Cardiac septum (tissue), 1 donor: ENCODE measurements around the gene SLC16A13. TPM values are rescaled to one million over a fixed set of nuclear protein-coding genes. Genes with fewer than 3 reads are reported as not detected.
A peak's percentile ranks its signal among the peaks of the same experiment; 100 is the strongest.
"Not testable (repeated sequence)": the region's sequence is repeated elsewhere in the genome, so short reads cannot be mapped to it uniquely, and the experiment has no call there.

Experiments
- DNase-seq: peaks from one replicate; pipeline ENCODE4 v3.0.0-alpha.2; 2020; ENCODE audit warnings: low spot score
- intact Hi-C: fragments of 100-400 bp; cut with DNase I; formaldehyde crosslinking; loops from one replicate; pipeline ENCODE4 v1.14.0; 2022
- long read RNA-seq: library from polyadenylated mRNA; unstranded; transcript quantifications from one replicate; pipeline ENCODE4 v2.0.0, GENCODE V29; 2021
- total RNA-seq: library from RNA; stranded (reverse); fragmentation: NEBNext Ultra II Directional; extraction: Animal tissue kit (Norgen Biotek cat#: 25700); gene quantifications from one replicate; pipeline ENCODE4 v1.2.1, GENCODE V29; 2021
- donor health status: DM: no; HTN: no; CAD: no.

The SLC16A13 gene, protein sequence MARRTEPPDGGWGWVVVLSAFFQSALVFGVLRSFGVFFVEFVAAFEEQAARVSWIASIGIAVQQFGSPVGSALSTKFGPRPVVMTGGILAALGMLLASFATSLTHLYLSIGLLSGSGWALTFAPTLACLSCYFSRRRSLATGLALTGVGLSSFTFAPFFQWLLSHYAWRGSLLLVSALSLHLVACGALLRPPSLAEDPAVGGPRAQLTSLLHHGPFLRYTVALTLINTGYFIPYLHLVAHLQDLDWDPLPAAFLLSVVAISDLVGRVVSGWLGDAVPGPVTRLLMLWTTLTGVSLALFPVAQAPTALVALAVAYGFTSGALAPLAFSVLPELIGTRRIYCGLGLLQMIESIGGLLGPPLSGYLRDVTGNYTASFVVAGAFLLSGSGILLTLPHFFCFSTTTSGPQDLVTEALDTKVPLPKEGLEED
- 0.48 TPM for total RNA-seq
- long read RNA-seq, partial matches to known transcripts = 1 of 2 reads
- long read RNA-seq, other reads (novel, unspliced or antisense) = 0 of 2 reads

DNA sequence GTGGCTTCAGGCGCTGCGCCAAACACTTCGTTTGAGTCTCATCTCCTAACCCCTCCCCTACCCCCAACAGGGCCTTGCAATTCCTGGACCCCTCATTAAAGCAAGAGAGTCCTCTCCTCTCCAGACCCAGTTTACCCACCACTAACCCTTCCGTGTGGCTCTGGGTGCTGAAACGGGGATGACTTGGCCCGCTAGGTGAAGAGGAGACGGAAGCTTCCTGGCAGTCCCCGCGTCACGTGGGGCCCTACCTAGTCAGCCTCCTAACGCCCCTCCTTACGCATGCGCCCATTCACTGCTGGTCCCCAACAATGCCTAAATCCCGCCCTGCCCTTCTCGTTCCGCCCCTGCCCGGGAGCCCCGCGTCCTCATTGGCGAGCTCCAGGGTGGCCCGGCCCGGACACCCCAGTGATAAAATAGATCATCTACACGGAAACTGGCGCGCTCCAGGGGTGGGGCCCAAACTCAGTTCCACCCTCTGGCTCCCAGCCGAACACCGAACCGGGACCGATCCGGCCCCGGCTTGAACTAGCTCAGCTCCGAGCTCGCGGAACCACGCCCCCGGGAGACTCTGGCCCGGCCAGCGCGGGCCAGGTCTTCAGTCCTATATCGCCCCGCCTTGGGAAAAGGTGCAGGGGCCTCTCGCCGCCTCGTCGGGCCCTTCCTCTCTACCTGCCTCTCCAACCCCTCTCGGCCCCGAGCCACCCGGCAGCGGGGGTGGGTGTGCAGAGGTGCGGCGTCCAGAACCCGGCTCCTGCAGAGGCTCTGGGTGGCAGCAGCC, at the start of gene SLC16A13:
TSS of gene SLC16A13 (plus strand) at position 425 of the 778 bp plus-strand sequence. CDS start 368 bp downstream, outside the sequence.
- intact Hi-C loops = no loop called here
- DNase-seq = peak; percentile 98

DNA sequence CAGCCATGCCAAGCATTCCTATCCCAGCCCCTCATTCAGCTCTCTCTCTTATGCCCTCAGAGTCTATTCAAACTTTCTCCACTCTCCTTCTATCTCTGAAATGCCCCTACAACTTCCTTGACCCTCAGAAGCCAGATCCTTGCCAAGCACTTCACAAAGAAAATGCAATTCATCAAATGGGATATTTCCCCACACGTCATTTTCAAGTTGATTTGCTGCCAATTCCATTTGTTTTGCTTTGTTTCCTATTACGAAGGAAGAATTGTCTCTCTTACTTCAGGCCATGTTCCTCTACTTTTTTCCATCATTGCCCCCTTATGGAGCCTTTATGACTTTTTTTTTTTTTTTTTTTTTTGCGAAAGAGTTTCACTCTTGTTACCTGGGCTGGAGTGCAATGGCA, 49.1 kb upstream of the SLC16A13 start:
- no peak for DNase-seq
- intact Hi-C loops = no loop called here

DNA sequence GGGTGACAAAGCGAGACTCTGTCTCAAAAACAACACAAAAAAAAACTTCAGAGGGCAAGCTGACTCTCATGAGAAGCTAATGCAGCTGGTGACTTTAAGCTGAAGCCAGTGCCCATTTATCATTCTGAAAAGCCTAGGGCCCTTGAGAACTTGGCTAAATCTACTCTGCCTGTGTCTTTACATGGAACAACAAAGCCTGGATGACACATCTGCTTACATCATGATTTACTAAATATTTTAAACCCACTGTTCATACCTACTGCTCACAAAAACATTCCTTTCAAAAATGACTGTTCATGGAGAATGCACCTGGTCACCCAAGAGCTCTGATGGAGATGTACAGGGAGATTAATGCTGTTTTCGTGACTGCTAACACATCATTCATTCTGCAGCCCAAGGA, 46.0 kb upstream of the SLC16A13 start:
- intact Hi-C loops = no loop called here
- DNase-seq = no peak

DNA sequence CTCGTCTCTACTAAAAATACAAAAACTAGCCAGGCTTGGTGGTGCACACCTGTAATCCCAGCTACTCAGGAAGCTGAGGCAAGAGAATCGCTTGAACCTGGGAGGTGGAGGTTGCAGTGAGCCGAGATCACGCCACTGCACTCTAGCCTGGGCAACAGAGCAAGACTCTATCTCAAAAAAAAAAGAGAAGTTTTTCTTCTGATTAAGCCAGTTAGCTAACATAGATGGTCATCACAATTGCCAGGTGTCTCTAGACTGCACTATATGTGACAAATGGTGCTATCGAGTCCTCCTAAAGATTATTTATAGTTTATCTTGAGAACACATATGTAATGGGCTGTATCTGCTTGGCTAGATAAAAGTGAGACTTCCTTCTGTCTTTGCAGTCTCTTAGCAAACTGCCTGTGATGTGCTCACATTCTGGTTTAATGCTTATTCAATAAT, 42.2 kb upstream of the SLC16A13 start:
- DNase-seq, intact Hi-C loops: not testable (repeated sequence)

DNA sequence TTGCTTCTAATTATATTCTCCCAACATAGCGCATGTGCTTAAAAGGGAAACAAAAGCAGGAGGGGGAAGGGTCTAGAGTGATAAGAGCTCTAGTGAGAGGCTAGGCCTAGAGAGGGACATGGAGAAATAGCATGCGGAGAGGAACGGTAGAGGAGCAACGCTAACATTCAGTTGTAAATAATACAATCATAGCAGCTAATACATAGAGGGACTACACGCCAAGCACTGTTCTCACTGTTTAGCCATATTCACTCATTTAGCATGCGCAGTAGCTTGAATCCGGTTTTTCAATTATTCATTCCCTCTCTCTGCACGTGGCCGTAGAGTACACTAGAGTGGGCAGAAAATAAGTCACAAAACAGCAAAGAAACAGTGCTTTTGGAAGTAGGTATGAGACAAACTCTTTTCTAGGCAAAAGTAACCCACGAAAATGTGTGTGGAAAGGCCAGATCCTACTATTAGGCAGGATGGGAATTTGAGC, 41.7 kb upstream of the SLC16A13 start:
- intact Hi-C loops = no loop called here
- no peak for DNase-seq

DNA sequence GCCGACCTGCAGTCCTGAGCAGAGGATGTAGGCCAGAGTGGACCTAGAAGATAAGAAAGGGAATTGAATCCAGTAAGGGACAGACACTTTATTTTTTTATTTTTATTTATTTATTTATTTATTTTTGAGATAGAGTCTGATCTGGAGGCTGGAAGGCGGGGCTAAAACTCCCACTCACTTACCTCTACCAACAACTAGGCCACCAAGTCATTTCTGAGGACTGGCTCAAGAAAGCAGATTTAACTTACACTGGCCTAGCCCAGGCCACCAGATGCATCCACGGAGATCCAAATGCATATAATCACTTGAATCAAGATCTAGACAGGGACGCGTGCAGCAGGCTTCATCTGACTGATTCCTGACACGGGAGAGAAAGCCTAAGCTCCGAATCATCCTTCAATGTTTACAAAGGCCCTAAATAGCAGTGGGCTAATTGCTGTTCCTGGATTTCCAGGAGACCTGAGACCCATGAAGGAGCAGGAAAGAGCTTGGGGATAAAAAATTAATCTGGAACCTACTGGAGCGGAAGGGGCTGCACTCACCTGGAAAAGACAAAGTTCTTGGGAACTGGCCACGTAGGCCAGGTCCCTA, 41.1 kb upstream of the SLC16A13 start:
- DNase-seq = no peak
- intact Hi-C loops = no loop called here

DNA sequence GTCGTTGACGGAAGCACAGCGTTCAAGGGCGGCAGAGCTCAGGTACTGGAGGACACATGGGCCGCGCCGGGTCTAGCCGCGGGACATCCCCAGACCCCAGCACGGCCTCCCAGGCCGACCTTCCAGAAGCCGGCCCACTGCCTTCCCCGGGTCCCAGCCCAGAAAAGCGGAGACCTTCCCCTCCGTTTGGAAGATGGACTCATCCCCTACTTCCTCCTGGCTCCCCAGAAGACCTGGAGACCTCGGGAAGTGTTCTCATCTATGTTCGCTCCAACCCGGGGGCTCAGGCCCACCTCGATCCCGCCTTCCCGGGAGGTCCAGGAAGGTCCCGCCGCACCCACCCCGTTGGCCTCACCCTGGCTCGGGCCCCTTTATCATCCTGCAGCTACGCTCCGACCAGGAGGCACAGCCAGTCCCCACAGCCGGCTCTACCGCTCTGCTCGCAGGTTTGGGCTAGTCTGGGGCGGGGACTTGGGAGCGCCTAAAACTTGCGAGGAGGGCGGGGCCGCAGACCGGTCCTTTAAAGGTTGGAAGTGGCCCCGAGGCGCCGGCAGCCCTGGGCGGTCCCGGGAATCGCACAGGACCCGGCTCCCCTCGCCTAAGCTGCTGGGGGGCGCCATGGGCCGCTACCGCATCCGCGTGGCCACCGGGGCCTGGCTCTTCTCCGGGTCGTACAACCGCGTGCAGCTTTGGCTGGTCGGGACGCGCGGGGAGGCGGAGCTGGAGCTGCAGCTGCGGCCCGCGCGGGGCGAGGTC, 40.1 kb upstream of the SLC16A13 start, which contains the start of gene ALOX12:
TSS of gene ALOX12 (plus strand) at position 550 of the 756 bp plus-strand sequence. CDS start at position 619, 69 bp downstream.
- intact Hi-C loops = no loop called here
- DNase-seq = no peak

DNA sequence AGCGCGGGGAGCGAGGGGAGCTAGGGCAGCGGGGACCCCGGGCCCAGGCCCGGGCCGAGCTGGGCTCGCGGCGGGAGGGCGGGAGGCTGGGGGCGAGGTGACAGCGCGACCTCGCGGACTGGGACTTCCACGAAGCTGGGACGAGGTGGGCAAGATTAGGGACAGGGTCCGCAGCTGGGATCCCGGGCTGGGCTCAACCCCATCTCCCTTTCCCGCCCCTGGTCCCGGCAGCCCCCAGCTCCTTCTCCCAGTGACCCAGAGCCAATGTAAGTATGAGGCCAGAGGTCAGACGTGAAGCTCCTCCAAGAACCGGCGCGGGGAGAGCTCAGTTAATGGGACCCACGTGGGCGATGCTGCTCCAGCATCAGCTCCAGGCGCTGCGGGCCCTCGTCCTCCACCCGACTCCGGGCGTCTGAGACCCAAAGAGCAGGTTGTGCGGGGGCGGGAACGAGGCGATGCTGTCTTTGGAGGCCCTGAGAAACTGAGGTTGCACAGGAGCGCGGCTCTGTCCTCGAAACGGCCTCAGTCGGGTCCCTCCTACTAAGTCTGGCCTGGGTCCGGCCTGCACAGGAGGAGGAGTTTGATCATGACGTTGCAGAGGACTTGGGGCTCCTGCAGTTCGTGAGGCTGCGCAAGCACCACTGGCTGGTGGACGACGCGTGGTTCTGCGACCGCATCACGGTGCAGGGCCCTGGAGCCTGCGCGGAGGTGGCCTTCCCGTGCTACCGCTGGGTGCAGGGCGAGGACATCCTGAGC, 39.4 kb upstream of the SLC16A13 start:
- intact Hi-C loops = no loop called here
- DNase-seq = no peak

DNA sequence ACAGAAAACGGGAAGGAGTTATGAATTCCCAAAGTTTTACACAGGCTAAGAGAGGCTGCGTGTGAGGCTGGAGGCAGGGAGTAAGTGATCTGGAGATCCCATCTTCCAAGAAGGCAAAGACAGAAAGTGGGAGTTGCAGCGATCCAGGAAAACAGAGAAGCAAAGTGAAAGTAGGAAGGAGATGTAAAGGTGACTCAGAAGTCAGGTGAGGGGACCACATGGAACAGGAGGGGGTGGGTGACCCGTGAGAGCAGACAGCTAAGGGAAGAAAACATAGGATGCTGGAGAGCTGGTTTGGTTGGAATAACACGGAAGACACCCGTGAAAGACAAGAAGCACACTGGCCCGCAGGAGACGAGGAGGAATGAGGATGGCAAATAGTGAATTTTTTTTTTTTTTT, 38.6 kb upstream of the SLC16A13 start:
- no peak for DNase-seq
- intact Hi-C loops = no loop called here

DNA sequence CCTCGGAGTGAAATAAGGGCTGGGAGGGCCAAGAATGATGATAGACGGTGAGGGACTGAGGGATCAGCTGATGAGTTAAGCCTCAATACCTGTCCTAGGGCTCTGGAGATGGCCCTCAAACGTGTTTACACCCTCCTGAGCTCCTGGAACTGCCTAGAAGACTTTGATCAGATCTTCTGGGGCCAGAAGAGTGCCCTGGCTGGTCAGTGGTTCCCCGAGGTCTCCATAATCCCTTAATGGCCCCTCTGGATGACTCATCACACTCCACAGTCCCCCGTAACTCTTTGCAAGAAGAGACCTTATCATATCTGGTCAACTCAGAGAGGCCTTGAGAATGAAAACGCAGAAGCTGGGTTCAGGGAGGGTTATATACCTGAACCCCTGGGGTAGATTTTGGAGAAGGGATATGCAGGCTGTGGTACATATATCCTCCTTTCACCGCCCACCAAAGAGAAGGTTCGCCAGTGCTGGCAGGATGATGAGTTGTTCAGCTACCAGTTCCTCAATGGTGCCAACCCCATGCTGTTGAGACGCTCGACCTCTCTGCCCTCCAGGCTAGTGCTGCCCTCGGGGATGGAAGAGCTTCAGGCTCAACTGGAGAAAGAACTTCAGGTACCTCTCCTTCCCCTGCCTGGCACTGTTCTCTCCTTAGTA, 36.8 kb upstream of the SLC16A13 start:
- DNase-seq = no peak
- intact Hi-C loops = no loop called here

DNA sequence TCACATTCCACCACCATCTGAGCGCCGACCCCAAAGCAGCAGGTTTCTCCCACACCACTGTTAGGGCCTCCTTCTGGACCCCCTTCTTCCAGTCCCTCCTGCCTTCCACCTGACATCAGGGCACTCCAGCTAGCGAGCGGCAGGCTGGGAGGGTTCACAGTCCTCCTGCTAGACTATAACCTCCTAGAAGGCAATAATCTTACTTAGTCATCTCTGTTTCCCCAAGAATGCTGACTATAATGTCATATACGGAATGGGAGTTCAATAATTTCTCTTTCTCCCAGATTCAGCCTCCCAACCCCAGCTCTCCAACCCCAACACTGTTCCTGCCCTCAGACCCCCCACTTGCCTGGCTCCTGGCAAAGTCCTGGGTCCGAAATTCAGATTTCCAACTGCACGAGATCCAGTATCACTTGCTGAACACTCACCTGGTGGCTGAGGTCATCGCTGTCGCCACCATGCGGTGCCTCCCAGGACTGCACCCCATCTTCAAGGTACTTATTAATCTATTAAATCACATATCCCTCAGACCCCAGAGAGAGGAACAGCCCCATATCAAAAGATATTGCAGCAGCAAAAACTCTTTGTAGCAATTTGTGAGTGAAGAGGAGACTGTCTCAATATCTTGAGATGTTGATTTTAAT, 34.4 kb upstream of the SLC16A13 start:
- no peak for DNase-seq
- intact Hi-C loops = loop anchor here (10.0 kb wide), 1 partner anchor 157 kb away; no protein-coding TSS in a partner anchor

DNA sequence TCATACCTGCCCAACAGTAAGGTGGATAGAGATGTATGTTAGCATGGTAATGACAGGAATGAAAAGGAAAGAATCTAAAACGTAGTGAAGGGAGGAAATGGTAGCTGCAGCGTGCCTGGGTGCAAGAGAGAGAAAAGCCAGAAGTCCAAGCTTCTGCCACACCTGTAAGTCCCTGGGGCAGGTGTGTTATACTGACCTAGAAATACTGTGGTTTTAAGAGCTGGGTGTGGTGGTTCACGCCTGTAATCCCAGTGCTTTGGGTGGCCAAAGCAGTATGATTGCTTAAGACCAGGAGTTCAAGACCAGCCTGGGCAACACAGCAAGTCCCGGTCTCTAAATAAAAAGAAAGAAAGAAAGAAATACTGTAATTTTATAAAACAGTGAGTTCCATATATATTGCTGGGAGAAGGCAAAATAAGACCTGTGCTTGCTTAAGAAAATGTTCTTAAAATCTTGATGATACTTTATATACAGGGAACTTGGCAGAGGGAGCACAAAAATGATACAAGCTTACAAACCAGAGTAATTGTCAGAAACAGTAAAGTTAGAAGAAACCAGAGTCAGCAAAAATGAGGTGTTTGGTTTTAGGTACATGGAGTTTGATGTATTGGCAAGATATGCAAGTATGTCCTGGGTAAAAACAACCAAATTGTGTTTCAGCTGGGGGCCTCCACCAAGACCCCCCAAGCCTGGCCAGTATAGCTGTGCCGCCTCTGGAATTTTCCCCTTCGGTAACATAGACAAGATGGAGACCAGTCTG, 33.3 kb upstream of the SLC16A13 start:
- no peak for DNase-seq
- intact Hi-C loops = loop anchor here (10.0 kb wide), 1 partner anchor 158 kb away; no protein-coding TSS in a partner anchor

DNA sequence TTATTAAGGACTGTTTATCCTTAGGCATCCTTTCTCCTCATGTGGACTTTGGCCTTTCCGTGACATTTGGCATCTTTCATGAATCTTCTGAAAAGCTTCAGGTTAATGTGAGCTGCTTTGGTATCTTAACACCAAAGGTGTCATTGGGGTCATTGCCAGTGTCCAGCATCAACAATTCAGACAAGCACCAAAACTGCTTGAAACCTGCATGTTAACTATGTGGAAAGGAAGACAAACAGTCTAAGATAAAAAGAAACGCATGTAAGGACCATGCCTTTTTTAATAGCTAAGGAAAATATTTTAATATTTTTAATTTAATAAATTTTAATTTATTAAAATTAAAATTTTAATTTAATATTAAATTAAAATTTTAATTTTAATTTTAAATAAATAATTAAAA, 32.1 kb upstream of the SLC16A13 start:
- intact Hi-C loops = loop anchor here (2.0 to 10.0 kb wide), 2 partner anchors 89 to 159 kb away; no protein-coding TSS in a partner anchor
- DNase-seq = no peak

DNA sequence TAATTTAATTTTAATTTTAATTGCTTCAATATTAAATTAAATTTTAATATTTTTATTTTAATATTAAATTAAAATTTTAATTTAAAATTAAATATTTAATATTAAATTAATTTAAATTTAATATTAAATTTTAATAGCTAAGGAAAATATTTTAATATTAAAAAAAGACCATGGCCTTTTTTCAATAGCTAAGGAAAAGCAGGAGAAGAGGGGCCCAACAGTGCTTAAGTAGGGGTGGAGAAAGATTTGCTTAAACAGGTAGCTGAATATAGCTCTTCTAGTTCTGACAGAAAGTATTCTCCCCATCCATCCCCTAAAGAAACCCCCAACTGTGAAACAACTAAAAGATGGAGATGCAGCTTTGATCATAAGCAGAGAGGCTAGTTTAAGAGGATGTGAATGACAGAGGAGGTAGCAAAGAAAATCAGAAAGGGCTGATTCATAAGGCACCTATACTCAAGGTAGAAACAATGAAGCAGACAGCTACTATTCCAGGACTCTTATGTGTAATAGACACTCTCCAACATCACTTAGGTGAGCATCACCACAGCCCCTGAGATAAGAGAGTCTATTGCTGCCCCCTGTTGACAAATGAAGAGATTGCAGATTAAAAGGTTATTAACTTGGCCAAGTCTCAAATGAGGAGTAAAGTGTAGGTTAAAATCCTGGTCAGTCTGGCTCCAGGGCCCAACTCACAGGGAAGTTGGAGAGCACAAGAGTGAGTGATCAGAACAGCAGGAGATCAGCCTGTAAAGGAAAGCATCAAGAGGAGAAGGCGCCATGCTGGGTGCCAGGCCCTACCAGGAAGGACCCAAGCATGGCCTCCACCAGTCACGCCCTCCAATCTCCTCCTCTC, 31.2 kb upstream of the SLC16A13 start:
- intact Hi-C loops = loop anchor here (2.0 to 10.0 kb wide), 2 partner anchors 90 to 160 kb away; no protein-coding TSS in a partner anchor
- DNase-seq = no peak

DNA sequence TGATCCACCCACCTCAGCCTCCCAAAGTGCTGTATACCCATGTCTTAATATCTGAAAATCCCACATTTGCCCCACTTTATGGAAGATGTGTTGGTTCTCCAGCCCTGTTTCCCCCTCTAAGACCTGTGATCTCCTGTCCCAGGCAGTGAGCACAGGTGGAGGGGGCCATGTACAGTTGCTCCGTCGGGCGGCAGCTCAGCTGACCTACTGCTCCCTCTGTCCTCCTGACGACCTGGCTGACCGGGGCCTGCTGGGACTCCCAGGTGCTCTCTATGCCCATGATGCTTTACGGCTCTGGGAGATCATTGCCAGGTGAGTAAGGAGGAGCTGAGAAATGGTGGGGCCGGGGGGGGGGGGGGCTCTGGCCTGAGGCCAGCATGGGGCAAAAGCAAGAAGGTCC, 30.1 kb upstream of the SLC16A13 start:
- DNase-seq = no peak
- intact Hi-C loops = loop anchor here (2.0 to 10.0 kb wide), 2 partner anchors 91 to 161 kb away; no protein-coding TSS in a partner anchor
